GM19193 (cell line): Measurements from ENCODE around the gene RAB17.

Experiments
- POLR2A ChIP-seq: IDR thresholded peaks from 4 replicates; pipeline ENCODE4 v1.6.1; 2011; ENCODE audit not compliant: insufficient read depth, insufficient read length; ENCODE audit errors: extremely low read depth

RAB17 gene

GRCh38 chr2:237614151-237614720 is 23.7 kb upstream of the RAB17 start:
- TF ChIP-seq POLR2A, result no peak

DNA sequence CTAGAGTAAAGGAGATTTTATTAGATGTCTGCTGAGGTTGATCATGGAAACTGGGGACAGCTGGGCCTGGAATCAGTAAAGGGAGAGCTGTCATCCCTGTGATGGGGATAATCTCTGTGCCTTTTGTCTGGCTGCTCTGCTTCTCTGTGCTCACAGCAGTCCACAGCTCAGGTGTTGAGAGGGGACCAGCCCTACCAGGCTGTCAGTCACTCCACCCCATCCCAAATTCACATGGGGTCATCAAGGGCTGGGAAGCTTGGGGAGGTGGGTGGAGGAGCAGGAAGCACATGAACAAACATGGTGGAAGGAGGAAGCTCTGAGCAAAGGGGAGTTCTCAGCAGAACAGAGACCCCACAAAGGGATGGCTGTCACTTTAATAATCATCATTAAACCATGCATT is 23.1 kb upstream of the RAB17 start:
- TF ChIP-seq POLR2A, result no peak

DNA sequence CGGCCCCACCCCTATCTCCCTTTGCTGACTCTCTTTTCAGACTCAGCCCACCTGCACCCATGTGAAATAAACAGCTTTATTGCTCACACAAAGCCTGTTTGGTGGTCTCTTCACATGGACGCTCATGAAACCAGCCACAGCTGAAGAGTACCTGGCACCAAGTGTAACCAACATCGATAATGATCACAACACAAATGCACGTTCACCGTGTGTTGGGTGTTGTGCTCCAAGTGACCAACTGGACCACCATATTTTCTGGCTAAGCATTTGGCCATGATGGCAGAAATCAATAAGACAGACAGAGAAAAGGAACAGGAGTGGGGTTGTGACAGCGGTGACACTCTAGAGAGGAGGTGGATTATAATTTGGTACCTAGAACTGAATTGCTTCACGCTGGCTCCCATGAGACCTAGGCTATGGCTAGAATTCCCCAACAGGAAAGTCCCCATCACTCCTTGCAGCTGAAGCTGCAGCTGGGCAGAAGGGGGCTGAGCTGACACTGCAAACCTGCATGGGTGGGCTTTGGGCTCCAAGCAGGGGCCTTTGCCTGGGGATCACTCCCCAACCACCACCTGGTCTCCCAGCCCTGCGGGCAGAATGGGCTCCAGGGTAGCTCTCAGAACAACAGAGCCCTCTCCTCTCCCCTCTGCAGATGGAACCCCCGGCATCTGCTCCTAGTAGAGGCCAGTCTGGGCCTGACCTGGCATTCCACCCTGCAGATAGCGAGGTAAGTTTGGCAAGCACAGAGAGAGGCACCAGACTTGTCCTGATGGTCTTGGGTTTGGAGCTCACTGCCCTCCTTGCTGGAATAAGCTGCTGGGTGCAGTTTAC is 22.2 kb upstream of the RAB17 start:
- no peak for TF ChIP-seq POLR2A

- TF ChIP-seq POLR2A, result no peak
These were observed 14.4 kb upstream of the RAB17 start for GRCh38 chr2:237604960-237605359.

DNA sequence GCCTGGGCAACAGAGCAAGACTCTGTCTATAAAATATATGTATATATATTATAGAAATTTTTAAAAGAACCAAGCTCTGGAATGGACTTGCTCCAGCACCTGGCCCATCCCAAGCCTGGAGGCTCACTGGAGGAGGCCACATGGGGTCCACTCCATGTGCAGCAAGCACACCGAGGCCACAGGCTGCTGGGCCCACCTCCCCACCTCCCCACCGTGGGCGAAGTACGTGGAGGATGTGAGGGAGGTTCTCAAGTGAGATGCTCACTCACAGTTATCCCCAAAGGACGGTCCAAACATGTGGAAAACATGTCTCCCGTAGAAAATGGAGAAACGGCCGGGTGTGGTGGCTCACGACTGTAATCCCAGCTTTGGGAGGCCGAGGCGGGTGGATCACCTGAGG is 13.9 kb upstream of the RAB17 start:
- TF ChIP-seq POLR2A, result no peak

- no peak for TF ChIP-seq POLR2A
These were observed 13.3 kb upstream of the RAB17 start for GRCh38 chr2:237603718-237604362.

DNA sequence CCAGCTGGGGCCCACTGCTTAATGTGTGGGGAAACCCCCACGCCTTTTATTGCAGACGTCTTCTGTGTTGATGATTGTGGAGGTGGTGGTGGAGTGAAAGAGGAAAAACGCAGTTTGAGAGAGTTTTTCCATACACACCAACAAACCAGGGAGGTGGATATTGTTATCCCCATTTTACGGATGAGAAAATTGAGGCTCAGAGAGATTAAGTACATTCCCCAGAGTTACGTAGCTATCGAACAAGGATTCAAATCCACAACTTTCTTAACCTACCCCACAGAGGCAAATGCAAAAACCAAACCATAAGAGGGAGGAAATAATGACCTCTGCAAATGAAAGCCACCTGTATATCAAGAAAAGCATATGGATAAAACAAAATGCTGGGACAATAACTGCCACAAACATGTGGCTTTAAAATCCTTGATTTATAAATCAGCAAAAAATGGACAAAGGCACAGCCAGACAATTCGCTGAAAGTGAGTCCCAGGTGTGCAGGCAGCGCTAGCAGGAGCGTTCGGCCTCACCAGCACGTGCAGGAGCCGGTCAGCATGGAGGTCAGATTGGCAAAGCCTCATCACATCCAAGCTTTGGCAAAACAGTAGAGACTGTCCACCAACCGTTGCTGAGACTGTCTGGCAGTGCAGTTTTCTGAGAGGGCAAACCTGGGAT is 12.6 kb upstream of the RAB17 start:
- TF ChIP-seq POLR2A, result no peak

- no peak for TF ChIP-seq POLR2A
These were observed 11.9 kb upstream of the RAB17 start for GRCh38 chr2:237602409-237602808.

GRCh38 chr2:237601453-237602116 is 11.1 kb upstream of the RAB17 start:
- TF ChIP-seq POLR2A, result no peak

- TF ChIP-seq POLR2A, result no peak
These were observed 9.8 kb upstream of the RAB17 start for GRCh38 chr2:237600205-237600846.

GRCh38 chr2:237599465-237600110 is 9.1 kb upstream of the RAB17 start:
- TF ChIP-seq POLR2A, result no peak

GRCh38 chr2:237598468-237599208 is 8.1 kb upstream of the RAB17 start:
- no peak for TF ChIP-seq POLR2A

DNA sequence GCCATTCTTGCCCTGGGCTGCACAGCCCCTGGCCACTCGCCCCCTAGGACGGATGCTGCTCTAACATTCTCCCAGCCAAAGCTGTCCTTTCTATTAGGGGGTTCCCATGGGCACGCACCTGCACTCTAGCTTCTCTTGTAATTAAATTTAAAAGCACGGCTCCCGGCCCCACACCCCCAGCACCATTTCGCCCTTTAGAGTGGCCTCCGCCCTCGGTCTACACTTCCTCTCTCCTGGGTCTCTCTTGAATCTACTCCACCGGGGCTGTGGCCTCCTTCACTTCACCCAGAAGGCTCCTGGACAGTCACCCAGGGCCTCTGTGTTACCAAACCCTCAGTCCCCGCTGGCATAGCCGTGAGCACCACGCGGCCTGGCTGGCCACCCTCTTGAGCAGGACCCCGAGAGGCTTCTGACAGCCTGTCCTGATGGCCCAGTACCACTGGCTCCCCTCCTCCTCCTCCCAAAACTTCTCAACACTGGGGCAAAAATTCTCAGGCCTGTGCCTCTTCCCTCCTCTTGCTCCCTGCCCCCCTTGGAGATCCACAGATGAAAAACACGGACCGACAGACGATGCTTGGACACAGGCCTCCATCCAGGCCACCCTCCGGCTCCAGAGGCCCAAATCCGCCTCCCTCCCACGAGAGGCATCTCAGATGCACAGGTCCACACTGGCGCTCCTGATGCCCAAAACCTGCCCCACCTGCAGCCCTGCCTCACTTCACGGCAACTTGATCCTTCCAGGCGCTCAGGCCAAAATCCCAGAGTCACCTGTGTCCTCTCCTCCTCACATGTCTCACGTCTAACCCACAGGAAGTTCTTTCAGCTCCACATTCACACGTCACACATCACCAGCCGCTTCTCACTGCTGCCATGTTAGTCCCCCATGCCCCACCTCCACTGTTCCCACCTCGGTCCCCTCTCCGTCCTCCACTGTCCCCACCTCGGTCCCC is 6.9 kb upstream of the RAB17 start:
- no peak for TF ChIP-seq POLR2A
